ENCODE results near the gene ALDH1A3.

ALDH1A3 gene

GRCh38 chr15:100836501-100836900 is 43.1 kb upstream of the ALDH1A3 start:
- TF ChIP-seq, protein P1, sequence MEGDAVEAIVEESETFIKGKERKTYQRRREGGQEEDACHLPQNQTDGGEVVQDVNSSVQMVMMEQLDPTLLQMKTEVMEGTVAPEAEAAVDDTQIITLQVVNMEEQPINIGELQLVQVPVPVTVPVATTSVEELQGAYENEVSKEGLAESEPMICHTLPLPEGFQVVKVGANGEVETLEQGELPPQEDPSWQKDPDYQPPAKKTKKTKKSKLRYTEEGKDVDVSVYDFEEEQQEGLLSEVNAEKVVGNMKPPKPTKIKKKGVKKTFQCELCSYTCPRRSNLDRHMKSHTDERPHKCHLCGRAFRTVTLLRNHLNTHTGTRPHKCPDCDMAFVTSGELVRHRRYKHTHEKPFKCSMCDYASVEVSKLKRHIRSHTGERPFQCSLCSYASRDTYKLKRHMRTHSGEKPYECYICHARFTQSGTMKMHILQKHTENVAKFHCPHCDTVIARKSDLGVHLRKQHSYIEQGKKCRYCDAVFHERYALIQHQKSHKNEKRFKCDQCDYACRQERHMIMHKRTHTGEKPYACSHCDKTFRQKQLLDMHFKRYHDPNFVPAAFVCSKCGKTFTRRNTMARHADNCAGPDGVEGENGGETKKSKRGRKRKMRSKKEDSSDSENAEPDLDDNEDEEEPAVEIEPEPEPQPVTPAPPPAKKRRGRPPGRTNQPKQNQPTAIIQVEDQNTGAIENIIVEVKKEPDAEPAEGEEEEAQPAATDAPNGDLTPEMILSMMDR (IDR thresholded peaks at IDR 0.05; ENCODE audit: low read depth, low read length, missing control alignments): no peak
- H3K4me3 ChIP-seq (ENCODE audit: low read depth, low read length): no peak overlapping the region
- no peak for DNase-seq (ENCODE audit: low read depth)

GRCh38 chr15:100841426-100841825 is 38.2 kb upstream of the ALDH1A3 start:
- H3K4me3 ChIP-seq (ENCODE audit: low read depth, low read length): no peak overlapping the region
- no peak for DNase-seq (ENCODE audit: low read depth)
- TF ChIP-seq, protein P1 (IDR thresholded peaks at IDR 0.05; ENCODE audit: low read depth, low read length, missing control alignments): no peak

DNA sequence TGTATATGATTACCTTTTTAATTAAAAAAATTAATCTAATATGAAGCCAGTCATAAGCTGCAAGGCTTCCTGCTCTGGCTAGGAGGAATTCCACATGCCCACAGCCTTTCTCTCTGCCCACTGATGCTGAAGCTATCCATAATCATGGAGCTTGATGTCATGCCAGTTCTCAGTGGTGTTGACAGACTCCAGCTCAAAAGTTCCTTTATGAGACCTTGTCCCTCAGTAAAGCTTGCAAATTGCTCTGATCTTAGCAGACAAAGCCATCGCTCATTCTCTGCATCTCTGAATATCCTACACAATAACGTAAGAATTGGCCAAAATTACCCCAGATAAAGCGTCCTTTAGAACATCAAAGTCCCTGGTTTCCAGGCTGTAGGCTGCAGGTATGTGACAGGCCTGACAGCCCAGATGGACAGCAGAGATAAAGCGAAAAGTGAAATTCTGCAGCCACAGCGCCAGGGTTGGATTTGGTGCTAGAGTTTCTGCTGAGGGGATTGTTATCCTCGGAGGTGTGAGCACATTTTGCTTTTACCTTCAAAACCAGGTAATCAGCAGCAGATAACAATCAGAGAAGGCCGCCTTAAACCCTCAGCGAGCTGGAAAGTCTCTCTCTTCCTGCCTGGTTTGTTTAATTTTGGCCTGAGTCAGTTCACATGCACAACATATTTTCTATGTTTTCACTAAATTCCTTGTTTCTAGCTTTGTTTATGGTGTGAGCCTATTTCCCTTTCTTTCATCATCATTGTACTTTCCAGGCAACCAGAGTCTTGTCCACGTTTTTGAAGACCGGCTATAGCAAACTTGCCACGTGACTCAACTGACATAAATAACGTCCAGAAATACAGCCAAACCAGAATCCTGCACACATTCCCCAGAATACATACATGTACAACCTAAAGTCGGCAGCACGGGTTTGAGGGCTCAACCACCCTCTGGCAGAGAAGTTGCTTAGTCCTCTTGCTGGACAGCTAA is 36.6 kb upstream of the ALDH1A3 start:
- no peak overlapping the region for H3K4me3 ChIP-seq (ENCODE audit: low read depth, low read length)
- no peak for DNase-seq (ENCODE audit: low read depth)
- TF ChIP-seq, protein P1 (IDR thresholded peaks at IDR 0.05; ENCODE audit: low read depth, low read length, missing control alignments): no peak

- TF ChIP-seq, protein P1 (IDR thresholded peaks at IDR 0.05; ENCODE audit: low read depth, low read length, missing control alignments): no peak
- H3K4me3 ChIP-seq (ENCODE audit: low read depth, low read length): no peak overlapping the region
- no peak for DNase-seq (ENCODE audit: low read depth)
These were observed 35.5 kb upstream of the ALDH1A3 start for GRCh38 chr15:100844167-100844566.

DNA sequence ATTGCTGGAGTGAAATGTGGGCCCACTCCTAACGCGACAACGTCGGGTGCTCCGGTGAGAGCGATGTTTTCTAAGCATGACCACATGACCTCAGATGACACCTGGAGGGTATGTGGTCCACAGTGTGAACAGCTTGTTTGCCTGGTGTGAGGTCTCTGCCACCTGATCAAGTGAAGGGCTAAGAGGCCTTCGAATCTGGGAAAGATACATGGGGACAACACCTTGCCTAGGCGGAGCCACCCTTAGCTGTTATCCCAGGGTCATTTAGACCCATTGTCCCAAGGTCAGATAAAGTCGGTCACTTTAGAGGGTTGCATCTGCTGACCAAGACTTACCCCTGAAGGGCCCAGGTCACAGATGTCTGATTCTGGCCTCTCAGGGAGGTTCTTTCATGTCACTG is 34.9 kb upstream of the ALDH1A3 start:
- DNase-seq (ENCODE audit: low read depth): no peak
- TF ChIP-seq, protein P1 (IDR thresholded peaks at IDR 0.05; ENCODE audit: low read depth, low read length, missing control alignments): no peak
- no peak overlapping the region for H3K4me3 ChIP-seq (ENCODE audit: low read depth, low read length)

- TF ChIP-seq, protein P1 (IDR thresholded peaks at IDR 0.05; ENCODE audit: low read depth, low read length, missing control alignments): no peak
- DNase-seq (ENCODE audit: low read depth): no peak
- no peak overlapping the region for H3K4me3 ChIP-seq (ENCODE audit: low read depth, low read length)
These were observed 32.4 kb upstream of the ALDH1A3 start for GRCh38 chr15:100847194-100847593.
